C4-2B (cell line): ENCODE data around the gene SP140L.

Source experiments
- CTCF ChIP-seq: fragments of 450-650 bp; conservative IDR thresholded peaks from 2 replicates; pipeline ENCODE4 v1.5.1; 2017; ENCODE audit warnings: mild to moderate bottlenecking
- ZFX ChIP-seq: fragments of 450-650 bp; IDR thresholded peaks from 2 replicates; pipeline ENCODE4 v1.6.1; 2017

DNA sequence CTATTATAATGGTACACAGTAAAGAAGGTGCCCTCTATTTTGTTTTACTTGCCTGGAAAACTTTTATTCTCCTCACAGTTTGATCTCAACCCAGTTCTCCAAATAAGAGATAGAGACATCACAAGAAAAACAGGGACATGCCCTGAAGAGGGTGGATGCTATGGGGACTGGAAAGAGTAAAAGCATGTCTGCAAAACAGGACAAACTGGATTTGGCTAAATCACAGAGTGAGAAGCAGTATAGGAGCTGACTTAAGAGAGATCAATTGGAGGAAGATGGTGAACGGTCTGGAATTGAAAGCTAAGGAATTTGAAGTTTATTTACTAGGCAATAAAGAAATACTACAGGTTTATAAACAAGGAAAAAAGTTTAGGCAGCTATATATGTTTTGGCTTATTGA lies 33.0 kb downstream of the SP140L start:
- TF ChIP-seq CTCF (no peak), ZFX (no peak)
